Hindlimb muscle (tissue), 1 donor: ENCODE data around the gene MDK. TPM values are rescaled to one million over a fixed set of nuclear protein-coding genes. Genes with fewer than 3 reads are reported as not detected.

ENCODE experiments used
- DNase-seq: peaks from one replicate; pipeline ENCODE4 v3.0.0-alpha.2; 2013
- polyA plus RNA-seq: library from polyadenylated mRNA; unstranded; fragments of 120-200 nt; gene quantifications from one replicate; pipeline ENCODE4 v1.2.1, GENCODE V29; 2013; ENCODE audit not compliant: insufficient read length

Gene MDK
- polyA plus RNA-seq, 1 donor, result 185 TPM

DNA sequence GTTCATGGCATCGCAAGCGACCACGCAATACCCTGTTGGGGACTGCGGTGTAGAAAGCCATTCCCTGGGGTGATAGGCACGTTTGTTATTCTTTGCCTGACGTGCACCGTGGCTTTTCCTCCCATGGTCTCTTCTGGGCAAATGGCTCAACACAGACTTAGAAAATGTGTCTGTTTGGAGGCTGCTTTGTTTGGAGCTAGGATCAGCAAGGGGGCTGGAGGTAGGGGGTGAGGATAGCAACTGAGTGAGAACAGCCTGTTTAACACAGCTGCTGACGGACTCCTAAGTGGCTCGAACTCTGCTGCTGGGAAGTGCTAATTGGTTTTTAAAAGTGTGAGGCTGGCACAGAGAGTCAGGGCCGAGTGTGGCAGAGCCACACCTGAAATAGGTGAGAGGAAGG, 26.2 kb downstream of the MDK start:
- no peak for DNase-seq

DNA sequence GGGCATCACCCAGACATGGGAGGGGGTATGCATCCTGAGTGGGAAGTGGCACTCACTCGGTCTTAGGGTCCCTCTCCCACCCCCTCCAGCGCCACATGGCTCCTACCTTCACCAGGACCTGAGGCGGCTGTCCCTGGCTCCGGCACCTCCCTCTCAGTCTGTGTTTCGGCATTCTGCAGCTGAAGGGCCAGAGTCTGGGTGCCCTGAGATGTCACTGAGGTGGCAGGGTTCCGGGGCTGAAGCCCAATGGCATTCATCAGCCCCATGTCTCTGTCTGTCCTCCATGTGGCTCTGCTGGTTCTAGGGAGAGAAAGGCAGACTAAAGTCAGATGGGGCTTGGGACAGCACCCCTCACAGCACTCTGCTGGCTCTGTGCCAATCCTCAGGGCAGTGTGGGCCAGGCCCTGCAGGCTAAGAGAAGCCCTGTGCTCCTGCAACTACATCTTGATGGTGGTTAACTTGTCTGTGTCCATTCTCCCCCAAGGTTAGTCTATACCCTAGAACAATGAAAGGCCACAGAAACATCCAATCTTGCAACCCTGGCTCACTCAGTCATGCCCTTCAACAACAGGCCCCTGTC, 27.0 kb downstream of the MDK start:
- no peak for DNase-seq

DNA sequence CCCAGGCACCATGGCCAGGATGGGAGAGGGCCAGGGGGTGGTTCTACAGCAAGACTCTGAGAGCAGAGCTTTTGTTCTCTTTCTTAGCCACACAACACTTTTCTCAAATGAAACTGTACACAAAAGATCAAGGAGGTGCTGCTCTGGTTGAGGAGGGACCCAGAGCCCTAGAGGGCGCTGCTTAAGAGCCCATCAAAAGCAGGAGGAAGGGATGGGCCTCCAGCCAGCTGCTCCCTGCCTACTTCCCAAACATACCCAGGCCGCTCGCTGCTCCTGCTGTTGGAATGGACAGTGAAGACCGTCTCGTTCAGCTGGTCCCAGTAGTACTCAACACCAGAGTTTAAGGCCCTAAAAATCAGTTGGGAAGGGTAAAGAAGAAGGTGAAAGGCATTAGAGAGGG, 28.6 kb downstream of the MDK start:
- no peak for DNase-seq

DNA sequence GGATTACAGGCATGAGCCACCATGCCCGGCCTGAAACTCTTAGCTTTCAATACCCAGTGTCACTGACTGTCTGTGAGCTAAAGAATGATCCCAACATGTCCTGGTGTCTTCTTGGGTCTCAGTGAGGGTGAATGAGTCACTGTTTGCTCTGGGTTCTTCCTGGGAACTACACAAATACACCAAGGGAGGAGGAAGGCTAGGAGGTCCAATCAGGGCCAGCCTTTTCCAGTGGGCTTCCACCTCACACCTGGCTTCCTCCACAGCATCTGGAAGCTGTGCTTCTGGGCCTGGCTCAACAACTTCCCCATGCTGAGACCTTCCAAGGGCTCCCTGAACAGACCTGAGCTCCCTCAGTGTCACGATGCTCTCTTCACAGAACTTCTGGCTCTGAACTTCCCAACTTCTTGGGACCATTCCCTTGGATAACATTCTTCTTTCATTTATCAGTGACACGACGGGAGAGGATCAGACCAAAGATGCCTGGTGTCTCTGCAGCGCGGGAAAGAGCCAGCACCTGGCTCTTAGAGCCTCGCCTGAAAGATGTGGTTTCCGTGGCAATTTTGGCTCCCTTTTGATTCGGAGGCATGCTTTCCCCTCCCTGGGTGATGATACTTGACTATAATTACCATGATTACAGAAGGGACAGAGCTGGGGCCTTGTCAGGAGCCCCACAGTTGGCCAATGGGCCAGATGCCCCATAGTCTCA, 32.4 kb downstream of the MDK start:
- no peak for DNase-seq

DNA sequence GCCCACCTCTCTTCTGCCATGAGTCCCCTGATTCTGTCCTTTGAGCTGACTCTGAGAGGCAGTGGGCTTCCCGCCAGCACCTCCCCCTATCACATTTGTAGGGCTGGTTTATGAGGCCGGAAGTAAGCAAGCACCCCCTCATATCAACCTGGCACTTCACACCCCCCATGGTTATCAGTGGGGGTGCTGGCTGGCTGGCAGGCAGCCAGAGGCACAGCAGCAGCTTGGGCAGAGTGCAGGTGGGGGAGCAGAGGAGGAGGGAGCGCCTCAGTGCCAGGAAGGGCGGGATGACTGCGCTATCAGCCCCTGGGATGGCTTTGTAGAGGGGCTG, 33.0 kb downstream of the MDK start:
- DNase-seq, result no peak

DNA sequence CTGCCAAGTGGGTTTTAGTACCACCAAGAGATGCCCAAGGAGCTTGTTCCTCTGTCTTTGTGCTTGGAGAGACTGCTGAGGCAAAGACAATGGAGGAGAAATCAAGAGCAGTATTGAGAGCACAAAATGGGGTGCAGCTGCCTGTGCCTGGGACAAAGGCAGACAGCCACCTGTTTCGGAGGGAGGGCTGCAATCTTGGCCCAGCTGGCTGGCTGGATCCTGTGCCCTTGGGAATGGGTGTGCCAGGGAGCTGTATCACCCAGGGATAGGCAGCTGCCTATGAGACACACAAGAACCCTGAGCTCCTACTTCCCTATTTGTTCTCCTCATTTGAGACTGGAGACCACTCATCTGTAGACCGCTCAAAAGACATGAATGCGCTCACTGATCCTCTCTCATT, 33.4 kb downstream of the MDK start:
- no peak for DNase-seq

DNA sequence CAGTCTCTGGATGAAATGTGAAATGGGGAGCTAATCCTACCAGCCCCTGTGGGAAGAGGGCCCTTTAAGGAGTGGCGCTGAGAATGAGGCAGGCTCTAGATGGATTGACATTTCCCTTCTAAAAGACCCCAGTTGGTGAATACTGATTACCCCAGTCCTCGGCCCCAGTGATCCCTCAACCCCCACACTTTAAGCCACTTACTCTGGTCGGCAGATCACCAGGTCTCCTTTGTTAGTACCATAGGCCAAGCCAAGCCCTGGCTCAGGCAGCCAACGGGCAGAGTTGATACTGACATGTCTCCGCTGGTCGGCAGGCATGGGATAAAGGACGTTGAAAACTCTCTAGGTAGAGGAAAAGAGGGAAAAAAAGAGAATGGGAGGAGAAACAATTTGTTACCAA, 36.2 kb downstream of the MDK start:
- DNase-seq, result no peak

DNA sequence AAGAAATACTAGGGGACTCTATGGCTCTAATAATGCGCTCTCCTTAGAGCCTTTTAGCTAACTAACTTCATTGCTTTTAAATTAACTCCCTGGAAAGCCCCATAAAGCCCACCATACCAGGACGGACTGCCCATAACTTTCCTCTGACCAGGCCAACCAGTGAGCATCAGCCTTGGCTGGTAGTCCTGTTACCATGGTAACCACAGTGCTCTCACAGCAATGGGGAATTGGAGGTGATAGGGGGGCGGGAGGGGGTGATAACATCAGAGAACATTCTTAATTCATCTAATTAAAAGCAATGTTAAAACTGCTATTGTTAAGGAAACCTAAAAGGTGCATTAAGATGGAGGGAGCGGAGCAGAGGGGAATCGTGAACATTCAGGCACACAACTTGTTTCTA, 37.3 kb downstream of the MDK start:
- DNase-seq, result no peak

DNA sequence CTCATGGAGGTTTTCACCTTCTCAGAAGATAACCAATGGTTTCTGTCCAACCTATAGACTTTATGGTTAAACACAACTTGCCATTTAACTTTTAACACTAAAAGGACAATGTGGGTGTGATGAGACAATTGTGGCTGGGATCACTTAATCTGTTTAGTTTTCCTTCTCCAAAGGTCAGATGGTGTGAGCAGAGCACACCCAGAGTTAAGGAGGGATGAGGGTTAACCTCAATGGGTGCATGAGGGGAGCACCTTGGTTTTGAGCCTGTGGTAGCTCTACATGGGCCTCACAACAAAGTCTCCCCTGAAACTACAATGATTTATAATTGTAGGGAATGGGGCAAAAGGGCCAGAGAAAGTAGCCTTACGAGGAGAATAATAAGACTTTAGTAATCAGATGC, 39.0 kb downstream of the MDK start:
- no peak for DNase-seq

DNA sequence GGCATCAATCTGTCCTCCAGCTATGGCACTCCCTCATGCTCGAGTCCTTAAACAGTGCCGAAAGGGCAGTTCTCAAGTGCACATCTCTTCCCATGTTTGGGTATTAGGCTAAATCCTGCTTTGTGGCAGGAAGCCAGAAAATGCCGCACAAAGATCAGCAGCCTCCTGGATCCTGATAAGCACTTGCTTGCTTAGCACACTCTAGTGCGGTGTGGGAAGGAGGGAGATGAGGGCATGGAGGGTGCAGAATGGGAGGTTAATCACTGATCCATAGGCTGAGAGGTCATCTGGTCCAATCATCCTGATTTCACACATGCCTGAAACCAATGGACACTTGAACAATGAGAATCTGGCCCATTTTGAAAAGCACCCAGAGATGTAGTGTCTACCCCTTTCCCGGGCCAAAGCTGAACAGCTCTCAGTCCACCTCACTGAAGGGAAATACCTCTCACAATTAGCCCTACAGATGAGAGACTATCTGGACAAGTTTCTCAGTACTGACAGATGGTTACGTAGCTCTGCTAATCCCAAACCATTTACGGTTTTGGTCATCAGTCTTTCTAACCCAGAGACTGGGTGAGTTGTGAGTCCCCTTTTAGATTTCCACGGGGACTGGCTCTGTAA, 39.9 kb downstream of the MDK start:
- no peak for DNase-seq

DNA sequence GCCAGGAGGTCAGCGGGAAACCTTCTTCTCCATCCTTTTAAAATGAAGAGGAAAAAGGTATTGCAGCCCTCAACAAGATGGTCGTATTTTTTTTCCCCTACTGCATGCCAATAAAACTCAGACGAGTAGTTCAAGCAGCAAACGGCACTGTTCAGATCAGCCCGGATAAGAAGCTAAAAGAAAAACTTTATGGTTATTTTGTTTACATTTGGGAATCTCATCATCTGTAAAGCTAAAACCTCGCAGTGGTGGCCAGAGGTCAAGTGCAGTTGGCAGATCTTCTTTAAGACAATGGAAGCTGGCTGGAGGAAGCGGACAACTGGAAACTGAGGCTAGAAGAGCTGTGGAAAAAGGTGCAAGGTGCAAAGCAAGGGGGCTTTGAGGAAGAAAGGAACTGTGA, 41.1 kb downstream of the MDK start:
- no peak for DNase-seq

DNA sequence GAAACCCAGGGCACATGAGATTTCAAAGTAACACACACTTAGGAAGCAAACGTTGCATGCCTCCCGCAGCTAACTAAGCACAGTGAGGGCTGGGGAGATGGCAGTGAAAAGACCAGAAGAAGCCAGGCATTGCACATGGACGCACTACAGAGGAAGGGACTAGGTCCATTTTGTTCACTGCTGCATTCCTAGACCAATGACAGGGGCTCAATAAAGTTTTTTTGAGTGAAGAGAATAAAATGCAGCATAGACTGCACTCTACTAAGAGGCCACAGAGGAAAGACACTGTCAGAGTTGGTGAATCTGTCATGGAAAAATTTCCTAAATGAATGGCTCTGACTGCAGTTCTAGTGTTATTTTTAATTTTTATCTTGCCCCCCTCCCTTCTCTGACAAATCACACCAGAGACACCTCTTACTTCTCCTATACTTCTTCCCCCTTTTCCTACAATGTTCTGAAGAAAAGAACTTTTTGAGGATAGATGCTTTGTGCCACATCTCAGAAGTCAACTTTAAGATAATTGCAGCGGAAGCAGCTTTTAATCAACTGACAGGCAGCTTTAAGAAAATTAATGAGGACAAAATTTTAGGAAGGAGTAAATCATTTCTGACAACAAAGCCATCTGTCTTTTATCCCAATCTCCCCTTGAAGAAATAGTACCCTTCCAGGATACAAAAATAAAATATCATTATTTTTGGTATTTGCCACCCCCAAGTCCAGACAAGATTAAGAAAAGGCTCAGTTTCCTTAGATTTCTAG, 44.9 kb downstream of the MDK start:
- DNase-seq, result no peak

DNA sequence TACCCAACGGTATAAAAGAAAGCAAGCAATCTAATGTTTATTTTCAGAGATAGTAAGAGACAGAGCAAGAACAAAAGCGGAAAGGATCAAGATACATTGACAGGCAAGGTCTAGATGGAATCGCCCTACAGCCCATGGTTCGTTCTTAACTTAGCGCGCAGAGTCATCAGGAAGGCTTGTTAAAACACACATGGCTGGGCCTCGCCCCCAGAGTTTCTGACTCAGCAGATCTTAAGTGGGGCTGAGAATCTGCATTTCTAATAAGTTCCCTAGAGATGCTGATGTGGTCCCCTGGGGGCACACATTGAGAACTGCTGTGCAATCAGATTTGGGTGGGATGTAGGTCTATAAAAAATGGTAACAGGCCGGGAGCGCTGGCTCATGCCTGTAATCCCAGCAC, 45.9 kb downstream of the MDK start:
- DNase-seq, result no peak

DNA sequence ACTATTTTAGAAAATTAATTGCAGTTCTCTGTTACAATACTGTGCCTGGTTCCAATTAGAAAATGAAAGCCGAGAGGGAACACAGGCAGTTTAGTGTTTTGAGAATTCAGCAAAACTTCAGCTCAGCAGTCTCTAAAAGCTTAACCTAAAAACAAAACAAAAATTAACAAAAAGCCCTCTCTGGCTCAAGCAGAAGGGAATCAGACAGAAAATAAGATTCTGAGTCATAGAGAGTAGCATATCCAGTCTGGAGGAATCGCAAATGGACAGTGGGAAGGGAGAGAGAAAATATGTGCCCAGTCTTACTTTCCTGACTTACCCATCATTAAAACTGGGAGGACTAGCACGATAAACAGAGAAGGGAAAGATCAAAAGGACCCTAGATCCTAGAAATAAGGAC, 48.2 kb downstream of the MDK start:
- no peak for DNase-seq

DNA sequence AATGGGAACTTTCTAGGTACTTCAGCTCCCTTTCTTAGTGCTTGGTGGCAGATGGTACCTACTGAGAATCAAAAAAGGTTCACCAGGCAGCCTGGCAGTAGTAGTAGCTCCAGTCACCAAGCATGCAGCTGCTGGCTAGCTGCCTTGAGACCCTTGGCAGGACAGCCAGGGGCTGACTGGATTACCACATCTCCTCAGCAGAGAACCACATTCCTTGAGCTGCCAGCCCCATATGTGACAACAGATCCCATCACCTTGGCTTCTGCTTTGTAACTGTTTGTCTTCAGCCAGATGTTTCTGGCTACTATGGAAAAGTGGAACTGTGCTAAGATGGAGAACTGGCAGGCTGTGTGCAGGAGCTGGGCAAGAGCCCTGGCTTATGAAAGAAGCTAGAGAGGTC, 49.7 kb downstream of the MDK start:
- no peak for DNase-seq

Other genes starting within 250 kb of the MDK start
- gene CREB3L1, start 104.0 kb upstream of the MDK start, polyA plus RNA-seq, result 38.3 TPM
- 82.9 TPM for gene DGKZ, start 34.2 kb upstream of the MDK start, polyA plus RNA-seq
- not detected for gene CHRM4, start 10.1 kb downstream of the MDK start, polyA plus RNA-seq
- 15.1 TPM for gene AMBRA1, start 212.4 kb downstream of the MDK start, polyA plus RNA-seq
- gene HARBI1, start 235.6 kb downstream of the MDK start, polyA plus RNA-seq, result 3.5 TPM
- 38.7 TPM for gene ATG13, start 235.9 kb downstream of the MDK start, polyA plus RNA-seq